Measurements from ENCODE around the gene NCR1. TPM values are rescaled to one million over a fixed set of nuclear protein-coding genes. Genes with fewer than 3 reads are reported as not detected.
"Not testable (repeated sequence)": the region's sequence is repeated elsewhere in the genome, so short reads cannot be mapped to it uniquely, and the experiment has no call there.

Gene NCR1
- total and polyA plus RNA-seq, 2 donors from 2014 or later, result 0.91 TPM; not detected in 1

DNA sequence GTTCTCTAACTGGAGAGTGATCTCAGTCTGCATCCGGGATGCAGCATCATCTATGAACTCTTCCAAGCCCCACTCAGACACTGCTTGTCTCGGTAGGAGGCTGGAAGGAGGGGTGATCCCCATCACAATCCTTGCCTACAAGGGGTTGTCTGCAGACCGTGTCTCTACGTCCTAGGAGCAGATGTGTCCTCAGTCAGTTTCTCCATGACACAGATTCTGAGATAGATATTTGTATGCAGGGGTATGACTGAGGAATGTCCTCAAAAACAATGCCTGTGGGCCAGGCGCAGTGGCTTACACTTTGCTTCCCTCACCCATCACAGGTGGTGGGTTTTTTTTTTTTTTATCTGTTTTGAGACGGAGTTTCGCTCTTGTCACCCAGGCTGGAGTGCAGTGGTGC is 871 bp downstream of the NCR1 start:
- Histone ChIP-seq H3K9ac (ENCODE audit: low read length in 3 of 3) (no peak overlapping the region), H3K27ac (ENCODE audit: low read depth in 2 of 2, low read length in 2 of 2) (no peak overlapping the region), H3K27me3 (ENCODE audit: control insufficient read depth, insufficient read depth, low read length) (no peaks in the 10 kb centered on the region), H3K9me3 (ENCODE audit: control insufficient read depth in 2 of 3, insufficient read depth in 1 of 3, low read length in 3 of 3) (no peaks in the 10 kb centered on the region), H3K4me1 (ENCODE audit: control insufficient read depth in 2 of 3, insufficient read depth in 2 of 3, low read depth in 1 of 3, low read length in 3 of 3) (no peaks in the 10 kb centered on the region), H3K36me3 (ENCODE audit: control insufficient read depth in 2 of 3, insufficient read depth in 3 of 3, low read length in 3 of 3) (no peaks in the 10 kb centered on the region), H3K4me3 (ENCODE audit: low read length in 3 of 3) (no peak overlapping the region)
- intact Hi-C loops (cut with DNase I), result no loop called here
- DNase-seq, result peak in 1 of 5 donors; percentile 10
- TF ChIP-seq, protein P1, sequence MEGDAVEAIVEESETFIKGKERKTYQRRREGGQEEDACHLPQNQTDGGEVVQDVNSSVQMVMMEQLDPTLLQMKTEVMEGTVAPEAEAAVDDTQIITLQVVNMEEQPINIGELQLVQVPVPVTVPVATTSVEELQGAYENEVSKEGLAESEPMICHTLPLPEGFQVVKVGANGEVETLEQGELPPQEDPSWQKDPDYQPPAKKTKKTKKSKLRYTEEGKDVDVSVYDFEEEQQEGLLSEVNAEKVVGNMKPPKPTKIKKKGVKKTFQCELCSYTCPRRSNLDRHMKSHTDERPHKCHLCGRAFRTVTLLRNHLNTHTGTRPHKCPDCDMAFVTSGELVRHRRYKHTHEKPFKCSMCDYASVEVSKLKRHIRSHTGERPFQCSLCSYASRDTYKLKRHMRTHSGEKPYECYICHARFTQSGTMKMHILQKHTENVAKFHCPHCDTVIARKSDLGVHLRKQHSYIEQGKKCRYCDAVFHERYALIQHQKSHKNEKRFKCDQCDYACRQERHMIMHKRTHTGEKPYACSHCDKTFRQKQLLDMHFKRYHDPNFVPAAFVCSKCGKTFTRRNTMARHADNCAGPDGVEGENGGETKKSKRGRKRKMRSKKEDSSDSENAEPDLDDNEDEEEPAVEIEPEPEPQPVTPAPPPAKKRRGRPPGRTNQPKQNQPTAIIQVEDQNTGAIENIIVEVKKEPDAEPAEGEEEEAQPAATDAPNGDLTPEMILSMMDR (IDR thresholded peaks at IDR 0.05; ENCODE audit: borderline replicate concordance, extremely low read depth, insufficient read depth), result no peak
- no peak for FAIRE-seq

DNA sequence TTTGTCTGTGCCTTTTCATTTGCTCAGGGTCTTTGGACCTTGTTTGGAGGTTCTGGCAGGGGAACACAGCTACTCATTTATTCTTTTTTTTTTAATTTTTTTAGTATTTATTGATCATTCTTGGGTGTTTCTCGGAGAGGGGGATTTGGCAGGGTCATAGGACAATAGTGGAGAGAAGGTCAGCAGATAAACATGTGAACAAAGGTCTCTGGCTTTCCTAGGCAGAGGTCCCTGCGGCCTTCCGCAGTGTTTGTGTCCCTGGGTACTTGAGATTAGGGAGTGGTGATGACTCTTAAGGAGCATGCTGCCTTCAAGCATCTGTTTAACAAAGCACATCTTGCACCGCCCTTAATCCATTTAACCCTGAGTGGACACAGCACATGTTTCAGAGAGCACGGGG is 2.0 kb downstream of the NCR1 start:
- H3K4me1 ChIP-seq (ENCODE audit: control insufficient read depth in 2 of 3, insufficient read depth in 2 of 3, low read depth in 1 of 3, low read length in 3 of 3); intact Hi-C loops (cut with DNase I); H3K27ac ChIP-seq (ENCODE audit: low read depth in 2 of 2, low read length in 2 of 2); DNase-seq; H3K4me3 ChIP-seq (ENCODE audit: low read length in 3 of 3); H3K27me3 ChIP-seq (ENCODE audit: control insufficient read depth, insufficient read depth, low read length); H3K36me3 ChIP-seq (ENCODE audit: control insufficient read depth in 2 of 3, insufficient read depth in 3 of 3, low read length in 3 of 3); FAIRE-seq; H3K9ac ChIP-seq (ENCODE audit: low read length in 3 of 3); H3K9me3 ChIP-seq (ENCODE audit: control insufficient read depth in 2 of 3, insufficient read depth in 1 of 3, low read length in 3 of 3): not testable (repeated sequence)

DNA sequence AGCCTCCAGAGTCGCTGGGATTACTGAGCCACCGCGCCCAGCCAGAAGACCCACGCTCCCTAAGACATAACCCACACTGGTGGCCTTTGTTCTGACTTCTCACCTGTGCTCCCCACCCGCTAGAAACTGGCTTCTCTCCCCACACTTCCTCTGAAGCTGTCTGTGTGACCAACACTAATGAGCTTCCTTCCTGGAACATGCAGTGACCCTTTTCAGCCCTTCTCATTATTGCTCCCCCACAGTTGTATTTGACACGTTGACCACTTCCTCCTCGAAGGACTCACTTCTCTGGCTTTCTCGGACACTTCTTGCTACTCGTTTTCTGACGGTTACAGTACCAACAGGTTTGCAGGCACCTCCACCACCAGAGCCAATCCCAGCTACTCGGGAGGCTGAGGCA is 10.9 kb downstream of the NCR1 start:
- no peaks in the 10 kb centered on the region for H3K4me1 ChIP-seq (ENCODE audit: control insufficient read depth in 2 of 3, insufficient read depth in 2 of 3, low read depth in 1 of 3, low read length in 3 of 3)
- H3K9me3 ChIP-seq (ENCODE audit: control insufficient read depth in 2 of 3, insufficient read depth in 1 of 3, low read length in 3 of 3), result no peaks in the 10 kb centered on the region
- no peak overlapping the region for H3K27ac ChIP-seq (ENCODE audit: low read depth in 2 of 2, low read length in 2 of 2)
- TF ChIP-seq, protein P1 (IDR thresholded peaks at IDR 0.05; ENCODE audit: borderline replicate concordance, extremely low read depth, insufficient read depth), result no peak
- no peaks in the 10 kb centered on the region for H3K27me3 ChIP-seq (ENCODE audit: control insufficient read depth, insufficient read depth, low read length)
- H3K4me3 ChIP-seq (ENCODE audit: low read length in 3 of 3), result no peak overlapping the region
- FAIRE-seq, result no peak
- peak in 1 of 5 donors; percentile 2 for DNase-seq
- no peak overlapping the region for H3K9ac ChIP-seq (ENCODE audit: low read length in 3 of 3)
- intact Hi-C loops (cut with DNase I), result no loop called here
- H3K36me3 ChIP-seq (ENCODE audit: control insufficient read depth in 2 of 3, insufficient read depth in 3 of 3, low read length in 3 of 3), result no peaks in the 10 kb centered on the region

DNA sequence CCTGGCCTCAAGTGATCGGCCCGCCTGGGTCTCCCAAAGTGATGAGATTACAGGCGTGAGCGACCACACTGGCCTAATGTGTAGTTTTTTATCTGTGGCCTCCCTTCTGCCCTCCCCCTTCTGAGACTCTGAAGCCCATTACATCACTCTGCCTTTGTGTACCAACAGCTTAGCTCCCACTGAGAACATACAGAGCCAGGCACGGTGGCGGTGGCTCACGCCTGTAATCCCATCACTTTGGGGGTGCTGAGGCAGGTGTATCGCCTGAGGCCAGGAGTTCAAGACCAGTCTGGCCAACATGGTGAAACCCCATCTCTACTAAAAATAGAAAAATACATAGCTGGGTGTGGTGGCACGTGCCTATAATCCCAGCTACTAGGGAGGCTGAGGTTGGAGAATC is 12.6 kb downstream of the NCR1 start:
- TF ChIP-seq, protein P1 (IDR thresholded peaks at IDR 0.05; ENCODE audit: borderline replicate concordance, extremely low read depth, insufficient read depth), result no peak
- no peaks in the 10 kb centered on the region for H3K27me3 ChIP-seq (ENCODE audit: control insufficient read depth, insufficient read depth, low read length)
- no peak overlapping the region for H3K9ac ChIP-seq (ENCODE audit: low read length in 3 of 3)
- intact Hi-C loops (cut with DNase I), result no loop called here
- H3K27ac ChIP-seq (ENCODE audit: low read depth in 2 of 2, low read length in 2 of 2), result no peak overlapping the region
- no peaks in the 10 kb centered on the region for H3K9me3 ChIP-seq (ENCODE audit: control insufficient read depth in 2 of 3, insufficient read depth in 1 of 3, low read length in 3 of 3)
- no peak for DNase-seq
- no peak for FAIRE-seq
- H3K4me1 ChIP-seq (ENCODE audit: control insufficient read depth in 2 of 3, insufficient read depth in 2 of 3, low read depth in 1 of 3, low read length in 3 of 3), result no peaks in the 10 kb centered on the region
- H3K4me3 ChIP-seq (ENCODE audit: low read length in 3 of 3), result no peak overlapping the region
- no peaks in the 10 kb centered on the region for H3K36me3 ChIP-seq (ENCODE audit: control insufficient read depth in 2 of 3, insufficient read depth in 3 of 3, low read length in 3 of 3)

DNA sequence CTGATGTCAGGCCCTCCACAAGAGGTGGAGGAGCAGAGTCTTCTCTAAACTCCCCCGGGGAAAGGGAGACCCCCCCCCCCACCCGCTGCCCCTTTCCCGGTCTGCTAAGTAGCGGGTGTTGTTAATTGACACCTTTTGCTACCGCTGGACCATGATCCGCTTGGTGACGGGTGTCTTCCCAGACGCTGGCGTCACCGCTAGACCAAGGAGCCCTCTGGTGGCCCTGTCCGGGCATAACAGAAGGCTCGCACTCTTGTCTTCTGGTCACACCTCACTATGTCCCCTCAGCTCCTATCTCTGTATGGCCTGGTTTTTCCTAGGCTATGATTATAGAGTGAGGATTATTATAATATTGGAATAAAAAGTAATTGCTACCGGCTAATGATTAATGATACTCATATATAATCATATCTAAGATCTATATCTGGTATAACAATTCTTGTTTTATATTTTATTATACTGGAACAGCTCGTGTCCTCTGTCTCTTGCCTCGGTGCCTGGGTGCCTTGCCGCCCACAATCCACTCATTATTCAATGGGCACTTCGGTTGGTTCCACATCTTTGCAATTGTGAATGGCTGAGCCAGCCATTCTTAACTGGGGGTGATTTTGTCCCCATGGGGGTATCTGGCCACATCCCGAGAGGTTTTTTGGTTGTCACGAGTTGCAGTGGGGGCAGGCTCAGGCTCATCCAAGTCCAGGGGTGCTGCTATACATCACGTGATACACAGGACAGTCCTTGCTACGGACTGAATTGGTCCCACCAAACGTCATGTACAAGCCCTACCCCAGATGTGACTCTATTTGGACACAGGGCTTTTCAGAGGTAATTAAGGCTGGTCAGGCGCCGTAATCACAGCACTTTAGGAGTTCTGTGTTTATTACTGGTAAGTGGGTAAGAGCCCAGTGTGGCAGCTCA is 14.0 kb downstream of the NCR1 start:
- DNase-seq, result peak in 3 of 5 donors; percentile 20 to 36 (median 26)
- H3K4me3 ChIP-seq (ENCODE audit: low read length in 3 of 3); H3K36me3 ChIP-seq (ENCODE audit: control insufficient read depth in 2 of 3, insufficient read depth in 3 of 3, low read length in 3 of 3); H3K9ac ChIP-seq (ENCODE audit: low read length in 3 of 3); intact Hi-C loops (cut with DNase I); H3K4me1 ChIP-seq (ENCODE audit: control insufficient read depth in 2 of 3, insufficient read depth in 2 of 3, low read depth in 1 of 3, low read length in 3 of 3); H3K27me3 ChIP-seq (ENCODE audit: control insufficient read depth, insufficient read depth, low read length); FAIRE-seq; H3K27ac ChIP-seq (ENCODE audit: low read depth in 2 of 2, low read length in 2 of 2); H3K9me3 ChIP-seq (ENCODE audit: control insufficient read depth in 2 of 3, insufficient read depth in 1 of 3, low read length in 3 of 3): not testable (repeated sequence)

Data from kidney (tissue), 14 donors.